HepG2 (cell line): Measurements from ENCODE around the gene LRRC34. TPM values are rescaled to one million over a fixed set of nuclear protein-coding genes. Genes with fewer than 3 reads are reported as not detected.
A peak's percentile ranks its signal among the peaks of the same experiment; 100 is the strongest.

Experiments used
- ELF3 ChIP-seq: IDR thresholded peaks from 2 replicates; pipeline ENCODE4 v1.6.1; 2016; ENCODE audit warnings: missing genetic modification reagents, missing compliant biosample characterization
- KDM5A ChIP-seq: fragments of 200-600 bp; sonication (generic); IDR thresholded peaks from 2 replicates; pipeline ENCODE4 v1.7.0; 2018; ENCODE audit warnings: antibody characterized with exemption, mild to moderate bottlenecking, low read length, borderline replicate concordance
- MED1 ChIP-seq: sonication (generic); formaldehyde crosslinking; IDR thresholded peaks from 2 replicates; pipeline ENCODE4 v1.4.0; 2020; ENCODE audit warnings: missing genetic modification reagents
- RCOR2 ChIP-seq: IDR thresholded peaks from 2 replicates; pipeline ENCODE4 v1.6.1; 2016; ENCODE audit warnings: missing biosample characterization, missing genetic modification reagents
- SOX13 ChIP-seq, 3 experiments: fragments of 450-650 bp in 1 of 3; sonication (generic) in 1 of 3; formaldehyde crosslinking in 1 of 3; IDR thresholded peaks in 2 of 3; conservative IDR thresholded peaks in 1 of 3; 2 replicates each; pipeline versions ENCODE4 v1.5.0 to v1.6.1; 2016 to 2020; ENCODE audit warnings: antibody characterized with exemption in 1 of 3, mild to moderate bottlenecking in 1 of 3, missing compliant biosample characterization in 1 of 3, missing genetic modification reagents in 1 of 3, moderate library complexity in 1 of 3
- STAG1 ChIP-seq: sonication (generic); formaldehyde crosslinking; IDR thresholded peaks from 2 replicates; pipeline ENCODE4 v1.4.0; 2020; ENCODE audit warnings: missing genetic modification reagents
- TERF1 ChIP-seq: sonication (generic); formaldehyde crosslinking; IDR thresholded peaks from 2 replicates; pipeline ENCODE4 v1.8.0; 2022; ENCODE audit warnings: mild to moderate bottlenecking, missing genetic modification reagents, moderate library complexity
- ZBTB14 ChIP-seq: sonication (generic); formaldehyde crosslinking; IDR thresholded peaks from 2 replicates; pipeline ENCODE4 v1.4.0; 2020; ENCODE audit warnings: missing genetic modification reagents
- ZFP36 ChIP-seq: fragments of 150-350 bp; IDR thresholded peaks from 2 replicates; pipeline ENCODE4 v1.6.1; 2018; ENCODE audit warnings: borderline replicate concordance, low read length, low read depth; ENCODE audit not compliant: partially characterized antibody
- ZFP82 ChIP-seq: sonication (generic); formaldehyde crosslinking; IDR thresholded peaks from 2 replicates; pipeline ENCODE4 v1.5.1; 2020; ENCODE audit warnings: mild to moderate bottlenecking, missing genetic modification reagents, borderline replicate concordance
- ZFP91 ChIP-seq: sonication (generic); formaldehyde crosslinking; IDR thresholded peaks from 2 replicates; pipeline ENCODE4 v1.9.0; 2022; ENCODE audit warnings: missing genetic modification reagents, mild to moderate bottlenecking, borderline replicate concordance
- ZNF557 ChIP-seq: sonication (generic); formaldehyde crosslinking; IDR thresholded peaks from 2 replicates; pipeline ENCODE4 v1.4.0; 2020; ENCODE audit warnings: missing genetic modification reagents
- ZNF781 ChIP-seq: sonication (generic); formaldehyde crosslinking; IDR thresholded peaks from 2 replicates; pipeline ENCODE4 v1.5.1; 2020; ENCODE audit warnings: borderline replicate concordance, mild to moderate bottlenecking, missing genetic modification reagents; ENCODE audit errors: not compliant biosample characterization
- polyA plus RNA-seq, 8 experiments: library from polyadenylated mRNA; depleted of rRNA in 3 of 8; stranded (reverse) in 7 of 8; unstranded in 1 of 8; fragments of >200 nt; fragmentation: Illumina TruSeq in 4 of 8; extraction: Trizol in 4 of 8; gene quantifications; 2 replicates each; pipeline versions ENCODE4 v1.2.1 to v1.2.3, GENCODE V29; 2011 to 2016; ENCODE audit warnings: low read depth in 4 of 8, missing spikeins in 1 of 8, mixed read lengths in 1 of 8; ENCODE audit not compliant: insufficient read depth in 1 of 8
- total RNA-seq, 5 experiments: library from RNA; depleted of rRNA; stranded (reverse); fragments of >200 nt; fragmentation: Illumina TruSeq; extraction: Trizol; gene quantifications; 2 replicates each; pipeline ENCODE4 v1.2.3, GENCODE V29; 2016; ENCODE audit warnings: low read depth in 1 of 5
- TF ChIP-seq, protein P1 (sequence below): sonication (generic); formaldehyde crosslinking; IDR thresholded peaks from 2 replicates; pipeline ENCODE4 v1.4.0; 2020; ENCODE audit warnings: mild to moderate bottlenecking, missing genetic modification reagents
- TF ChIP-seq, protein P2 (sequence below): sonication (generic); formaldehyde crosslinking; IDR thresholded peaks from 2 replicates; pipeline ENCODE4 v1.5.0; 2020; ENCODE audit warnings: missing genetic modification reagents
- TF ChIP-seq, protein P3 (sequence below): sonication (generic); formaldehyde crosslinking; IDR thresholded peaks from 2 replicates; pipeline ENCODE4 v1.8.0; 2022; ENCODE audit warnings: missing genetic modification reagents, mild to moderate bottlenecking, inconsistent platforms, borderline replicate concordance

LRRC34 gene
- total and polyA plus RNA-seq, 2 of the 13 experiments (the other 11 are each of a cell fraction or from before 2014, with no cell fraction given) = not detected

DNA sequence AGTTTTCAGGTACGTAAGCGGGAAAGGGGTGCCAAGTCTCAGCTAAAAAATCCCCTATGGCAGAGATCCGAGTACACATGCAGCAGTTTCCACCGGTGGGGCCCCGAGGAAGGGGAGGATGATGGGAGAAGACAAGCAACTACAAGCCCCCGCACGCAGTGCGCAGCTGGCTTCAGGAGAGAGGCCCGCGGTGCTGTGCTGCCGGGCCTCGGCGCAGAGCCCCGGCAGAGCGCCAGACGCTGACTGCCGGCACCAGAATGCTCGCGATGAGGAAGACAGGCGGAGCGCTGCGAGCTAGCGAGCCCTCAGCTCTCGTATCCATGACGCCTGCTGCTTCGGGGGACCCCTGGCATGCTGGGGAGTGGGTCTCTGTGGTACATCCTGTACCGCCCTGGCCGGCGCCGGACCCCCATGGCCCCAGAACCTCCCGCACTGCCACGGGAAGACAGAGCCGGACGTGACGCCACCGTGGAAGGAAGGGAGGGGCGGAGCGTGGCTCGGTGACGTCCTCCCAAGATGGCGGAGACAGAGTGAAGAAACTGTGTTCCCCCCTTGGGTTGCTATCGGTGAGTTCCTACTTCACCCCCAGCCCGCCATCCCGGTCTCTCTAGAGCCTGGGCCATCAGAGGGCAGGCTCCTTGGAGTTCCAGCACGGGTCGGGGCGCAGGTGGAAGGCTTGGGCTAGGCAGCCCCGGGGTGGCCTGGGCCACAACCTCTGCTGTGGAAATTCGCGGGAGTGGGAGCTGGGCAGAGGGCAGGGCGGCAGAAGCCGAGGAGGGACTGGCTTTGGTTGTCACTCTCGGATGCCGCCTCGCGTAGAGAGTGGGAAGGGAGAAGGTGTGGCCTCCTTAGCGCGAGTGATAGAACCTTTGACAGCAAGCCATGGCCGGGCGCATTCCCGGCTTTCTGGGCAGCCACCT, 39.5 kb downstream of the LRRC34 start, which contains the start of gene MYNN (continued):
- peak; percentile 90 for TF ChIP-seq KDM5A
- peak; percentile 45 for TF ChIP-seq ZNF781 (CRISPR knock-in tag)
- TF ChIP-seq ZNF557 (CRISPR knock-in tag) = peak; percentile 78; the same call in 1 of the 2 replicates
- TF ChIP-seq, protein P1, sequence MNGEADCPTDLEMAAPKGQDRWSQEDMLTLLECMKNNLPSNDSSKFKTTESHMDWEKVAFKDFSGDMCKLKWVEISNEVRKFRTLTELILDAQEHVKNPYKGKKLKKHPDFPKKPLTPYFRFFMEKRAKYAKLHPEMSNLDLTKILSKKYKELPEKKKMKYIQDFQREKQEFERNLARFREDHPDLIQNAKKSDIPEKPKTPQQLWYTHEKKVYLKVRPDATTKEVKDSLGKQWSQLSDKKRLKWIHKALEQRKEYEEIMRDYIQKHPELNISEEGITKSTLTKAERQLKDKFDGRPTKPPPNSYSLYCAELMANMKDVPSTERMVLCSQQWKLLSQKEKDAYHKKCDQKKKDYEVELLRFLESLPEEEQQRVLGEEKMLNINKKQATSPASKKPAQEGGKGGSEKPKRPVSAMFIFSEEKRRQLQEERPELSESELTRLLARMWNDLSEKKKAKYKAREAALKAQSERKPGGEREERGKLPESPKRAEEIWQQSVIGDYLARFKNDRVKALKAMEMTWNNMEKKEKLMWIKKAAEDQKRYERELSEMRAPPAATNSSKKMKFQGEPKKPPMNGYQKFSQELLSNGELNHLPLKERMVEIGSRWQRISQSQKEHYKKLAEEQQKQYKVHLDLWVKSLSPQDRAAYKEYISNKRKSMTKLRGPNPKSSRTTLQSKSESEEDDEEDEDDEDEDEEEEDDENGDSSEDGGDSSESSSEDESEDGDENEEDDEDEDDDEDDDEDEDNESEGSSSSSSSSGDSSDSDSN = peak; percentile 86
- TF ChIP-seq RCOR2 = peak; percentile 17; the same call in 1 of the 2 replicates
- TF ChIP-seq, protein P2, sequence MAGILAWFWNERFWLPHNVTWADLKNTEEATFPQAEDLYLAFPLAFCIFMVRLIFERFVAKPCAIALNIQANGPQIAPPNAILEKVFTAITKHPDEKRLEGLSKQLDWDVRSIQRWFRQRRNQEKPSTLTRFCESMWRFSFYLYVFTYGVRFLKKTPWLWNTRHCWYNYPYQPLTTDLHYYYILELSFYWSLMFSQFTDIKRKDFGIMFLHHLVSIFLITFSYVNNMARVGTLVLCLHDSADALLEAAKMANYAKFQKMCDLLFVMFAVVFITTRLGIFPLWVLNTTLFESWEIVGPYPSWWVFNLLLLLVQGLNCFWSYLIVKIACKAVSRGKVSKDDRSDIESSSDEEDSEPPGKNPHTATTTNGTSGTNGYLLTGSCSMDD (CRISPR knock-in tag) = peak; percentile 92; the same call in 1 of the 2 replicates
- peak; percentile 91; the same call in 1 of the 2 replicates for TF ChIP-seq ZFP91
- 0 out of 2 replicates have a peak, but pooled peaks have one; percentile 12 for TF ChIP-seq STAG1 (CRISPR knock-in tag)
- peak; percentile 73 for TF ChIP-seq ELF3 (CRISPR knock-in tag)
- no peak for TF ChIP-seq ZFP36
- TF ChIP-seq ZFP82 (CRISPR knock-in tag) = peak; percentile 89
- TF ChIP-seq, protein P3, sequence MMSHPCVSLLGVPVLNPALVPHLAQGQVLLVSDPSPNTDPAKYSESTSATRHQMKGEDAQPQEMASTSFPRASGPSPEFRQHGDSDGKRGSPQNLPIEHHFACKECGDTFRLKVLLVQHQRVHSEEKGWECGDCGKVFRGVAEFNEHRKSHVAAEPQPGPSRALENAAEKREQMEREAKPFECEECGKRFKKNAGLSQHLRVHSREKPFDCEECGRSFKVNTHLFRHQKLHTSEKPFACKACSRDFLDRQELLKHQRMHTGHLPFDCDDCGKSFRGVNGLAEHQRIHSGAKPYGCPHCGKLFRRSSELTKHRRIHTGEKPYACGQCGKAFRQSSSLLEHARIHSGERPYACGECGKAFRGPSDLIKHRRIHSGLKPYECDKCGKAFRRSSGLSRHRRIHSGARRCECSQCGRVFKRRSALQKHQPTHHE (CRISPR knock-in tag) = peak; percentile 98
- TF ChIP-seq TERF1 (CRISPR knock-in tag) = no peak
- no peak for TF ChIP-seq SOX13 (IDR thresholded peaks at IDR 0.05)
- TF ChIP-seq SOX13 (CRISPR knock-in tag; conservative IDR thresholded peaks at IDR 0.05 in 1 of 2, IDR thresholded peaks at IDR 0.05 in 1 of 2) = peak in 1 of 2 experiments; percentile 57; a peak in 2 of 4 replicates
- TF ChIP-seq MED1 (CRISPR knock-in tag) = peak; percentile 77
- 0 out of 2 replicates have a peak, but pooled peaks have one; percentile 12 for TF ChIP-seq ZBTB14 (CRISPR knock-in tag)
